IPS-18a (cell line): ENCODE results near the gene COL5A1.
"Not testable (repeated sequence)": the region's sequence is repeated elsewhere in the genome, so short reads cannot be mapped to it uniquely, and the experiment has no call there.

ENCODE experiments used
- H3K27ac ChIP-seq: one replicate; pipeline ENCODE4 v1.5.1; 2013; ENCODE audit warnings: low read length
- H3K27me3 ChIP-seq: one replicate; pipeline ENCODE4 v1.6.1; 2013; ENCODE audit warnings: mild to moderate bottlenecking, low read length; ENCODE audit not compliant: control insufficient read depth, insufficient read depth
- H3K36me3 ChIP-seq: one replicate; pipeline ENCODE4 v1.6.1; 2013; ENCODE audit warnings: low read depth, low read length; ENCODE audit not compliant: control insufficient read depth
- H3K4me1 ChIP-seq: one replicate; pipeline ENCODE4 v1.6.1; 2013; ENCODE audit warnings: low read depth, low read length; ENCODE audit not compliant: control insufficient read depth
- H3K4me3 ChIP-seq: one replicate; pipeline ENCODE4 v1.5.1; 2013; ENCODE audit warnings: low read length
- H3K9ac ChIP-seq: one replicate; pipeline ENCODE4 v1.6.1; 2013; ENCODE audit warnings: mild to moderate bottlenecking, low read length, moderate library complexity
- H3K9me3 ChIP-seq: one replicate; pipeline ENCODE4 v1.6.1; 2013; ENCODE audit warnings: low read depth, low read length; ENCODE audit not compliant: control insufficient read depth

Gene COL5A1

DNA sequence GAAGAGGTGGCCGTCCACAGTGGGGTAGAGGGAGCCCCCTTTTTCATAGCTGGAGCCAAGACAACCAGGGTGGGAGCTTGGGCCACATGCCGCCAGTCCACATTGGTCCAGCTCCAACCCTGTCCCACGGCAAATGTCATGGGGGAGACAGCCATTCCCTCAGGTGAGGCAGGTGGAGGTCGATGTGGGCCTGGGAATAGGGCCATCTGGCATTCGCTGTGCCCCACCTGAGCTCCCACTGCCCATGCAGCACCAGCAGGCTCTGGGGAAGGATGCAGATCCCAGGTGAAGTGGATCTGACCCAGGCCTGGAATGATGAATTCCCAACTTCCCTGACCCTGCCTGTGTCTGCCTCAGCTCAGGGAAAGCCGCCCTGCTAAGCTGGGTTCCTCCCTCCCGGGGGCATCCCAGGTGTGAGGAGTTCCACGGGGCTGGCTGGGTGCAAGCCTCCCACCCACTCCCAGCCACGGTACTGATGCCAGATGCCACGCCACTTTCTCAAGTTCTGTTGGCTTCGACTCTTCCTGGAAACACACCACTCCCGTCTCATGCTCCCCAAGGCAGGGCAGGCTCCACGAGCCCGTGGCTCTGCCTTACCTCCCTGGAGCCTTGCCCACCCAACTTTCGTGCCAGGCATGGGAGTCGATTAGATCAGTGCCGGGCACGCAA is 213.8 kb downstream of the COL5A1 start:
- H3K27ac ChIP-seq, result no peak overlapping the region
- H3K4me1 ChIP-seq, result no peaks in the 10 kb centered on the region
- H3K9ac ChIP-seq, result no peak overlapping the region
- no peaks in the 10 kb centered on the region for H3K36me3 ChIP-seq
- H3K27me3 ChIP-seq, result no peaks in the 10 kb centered on the region
- no peaks in the 10 kb centered on the region for H3K9me3 ChIP-seq
- no peak overlapping the region for H3K4me3 ChIP-seq

DNA sequence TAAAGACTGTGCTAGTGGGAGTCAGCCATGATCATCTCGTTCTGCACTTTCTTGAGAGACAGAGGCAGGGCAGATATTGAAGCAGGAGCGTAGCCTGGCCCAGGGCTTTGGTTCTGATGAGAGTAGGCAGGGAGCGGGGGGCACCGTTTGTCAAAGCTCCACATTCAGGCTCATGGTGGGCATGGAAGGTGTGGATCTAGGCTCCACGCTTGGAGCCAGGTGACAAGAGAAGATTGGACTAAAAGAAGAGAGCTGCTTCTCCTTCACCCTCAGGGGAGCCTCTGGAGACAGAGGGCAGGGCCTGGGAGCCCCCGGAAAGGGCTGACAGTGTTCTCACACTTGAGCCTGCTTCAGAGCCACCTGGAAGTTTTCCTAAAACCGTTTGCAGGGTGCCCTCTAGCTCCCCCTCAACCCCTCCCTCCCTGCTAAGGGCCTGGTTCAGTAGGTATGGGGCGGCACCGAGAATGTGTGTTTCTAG is 214.3 kb downstream of the COL5A1 start:
- Histone ChIP-seq H3K4me3 (no peak overlapping the region), H3K27ac (no peak overlapping the region), H3K27me3 (no peaks in the 10 kb centered on the region), H3K4me1 (no peaks in the 10 kb centered on the region), H3K9me3 (no peaks in the 10 kb centered on the region), H3K36me3 (no peaks in the 10 kb centered on the region), H3K9ac (no peak overlapping the region)

DNA sequence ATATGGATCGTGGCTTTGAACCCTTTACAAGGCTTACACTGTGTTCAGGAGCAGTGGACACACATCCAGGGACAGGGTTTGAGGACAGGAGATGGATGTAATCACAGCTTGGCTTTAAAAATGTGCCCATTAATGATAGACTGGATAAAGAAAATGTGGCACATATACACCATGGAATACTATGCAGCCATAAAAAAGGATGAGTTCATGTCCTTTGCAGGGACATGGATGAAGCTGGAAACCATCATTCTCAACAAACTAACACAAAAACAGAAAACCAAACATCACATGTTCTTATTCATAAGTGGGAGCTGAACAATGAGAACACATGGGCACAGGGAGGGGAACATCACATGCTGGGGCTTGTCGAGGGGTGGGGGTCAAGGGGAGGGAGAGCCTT is 215.8 kb downstream of the COL5A1 start:
- H3K27me3 ChIP-seq, H3K4me3 ChIP-seq, H3K9me3 ChIP-seq, H3K36me3 ChIP-seq, H3K4me1 ChIP-seq, H3K27ac ChIP-seq, H3K9ac ChIP-seq: not testable (repeated sequence)

DNA sequence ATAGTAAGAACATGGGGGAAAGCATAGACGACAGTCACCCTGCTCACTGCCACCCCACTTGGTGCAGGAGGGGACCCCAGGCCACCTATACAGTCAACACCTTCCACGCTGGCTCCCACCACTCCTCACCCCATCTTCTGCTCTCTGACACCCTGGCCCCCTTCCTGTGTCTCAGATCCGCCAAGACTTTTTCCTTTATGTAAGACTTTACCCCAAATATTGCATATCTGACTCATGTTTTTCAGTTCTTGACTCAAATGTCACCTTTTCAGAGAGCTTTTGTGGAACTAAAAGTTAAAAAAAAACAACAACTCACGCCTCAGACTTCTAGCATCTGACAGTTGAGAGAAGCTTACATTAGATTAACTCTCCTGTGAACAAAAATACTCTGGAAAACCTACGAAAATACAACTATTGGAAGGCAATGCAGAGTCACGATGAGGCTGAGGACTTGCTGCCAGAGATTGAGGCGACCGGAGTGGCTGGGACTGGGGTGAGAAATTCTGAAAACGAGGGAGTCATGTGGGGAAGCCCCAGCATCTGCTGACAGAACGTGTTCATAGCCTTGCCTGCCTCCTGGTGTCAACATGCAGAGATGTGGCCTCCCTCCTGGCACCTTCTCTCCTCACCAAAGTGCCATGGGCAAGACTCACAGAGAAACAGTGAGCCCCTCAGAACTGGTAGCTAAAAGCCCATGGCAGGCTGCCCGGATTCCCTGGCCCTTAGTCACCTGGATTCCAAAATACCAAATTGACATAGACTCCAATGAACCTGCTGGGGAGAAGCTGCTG is 216.6 kb downstream of the COL5A1 start:
- Histone ChIP-seq H3K9me3 (no peaks in the 10 kb centered on the region), H3K9ac (no peak overlapping the region), H3K27me3 (no peaks in the 10 kb centered on the region), H3K27ac (no peak overlapping the region), H3K4me1 (no peaks in the 10 kb centered on the region), H3K4me3 (no peak overlapping the region), H3K36me3 (no peaks in the 10 kb centered on the region)

DNA sequence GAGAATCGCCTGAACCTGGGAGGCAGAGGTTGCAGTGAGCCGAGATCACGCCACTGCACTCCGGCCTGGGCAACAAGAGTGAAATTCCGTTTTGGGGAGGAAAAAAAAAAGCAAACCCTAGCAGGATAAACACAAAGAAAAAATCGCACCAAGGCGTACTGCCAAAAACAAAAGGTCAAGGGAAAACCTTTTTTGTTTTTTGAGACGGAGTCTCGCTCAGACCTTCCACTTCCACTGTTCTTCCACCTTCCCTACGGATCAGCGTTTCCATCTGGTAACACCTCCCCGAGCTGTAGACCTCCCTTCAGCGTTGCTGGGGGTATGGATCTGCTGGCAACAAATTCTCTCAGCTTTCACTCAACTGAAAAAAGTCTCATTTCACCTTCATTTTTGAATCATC is 218.9 kb downstream of the COL5A1 start:
- Histone ChIP-seq H3K4me3 (no peak overlapping the region), H3K9ac (no peak overlapping the region), H3K27me3 (no peaks in the 10 kb centered on the region), H3K4me1 (no peaks in the 10 kb centered on the region), H3K9me3 (no peaks in the 10 kb centered on the region), H3K27ac (no peak overlapping the region), H3K36me3 (no peaks in the 10 kb centered on the region)

DNA sequence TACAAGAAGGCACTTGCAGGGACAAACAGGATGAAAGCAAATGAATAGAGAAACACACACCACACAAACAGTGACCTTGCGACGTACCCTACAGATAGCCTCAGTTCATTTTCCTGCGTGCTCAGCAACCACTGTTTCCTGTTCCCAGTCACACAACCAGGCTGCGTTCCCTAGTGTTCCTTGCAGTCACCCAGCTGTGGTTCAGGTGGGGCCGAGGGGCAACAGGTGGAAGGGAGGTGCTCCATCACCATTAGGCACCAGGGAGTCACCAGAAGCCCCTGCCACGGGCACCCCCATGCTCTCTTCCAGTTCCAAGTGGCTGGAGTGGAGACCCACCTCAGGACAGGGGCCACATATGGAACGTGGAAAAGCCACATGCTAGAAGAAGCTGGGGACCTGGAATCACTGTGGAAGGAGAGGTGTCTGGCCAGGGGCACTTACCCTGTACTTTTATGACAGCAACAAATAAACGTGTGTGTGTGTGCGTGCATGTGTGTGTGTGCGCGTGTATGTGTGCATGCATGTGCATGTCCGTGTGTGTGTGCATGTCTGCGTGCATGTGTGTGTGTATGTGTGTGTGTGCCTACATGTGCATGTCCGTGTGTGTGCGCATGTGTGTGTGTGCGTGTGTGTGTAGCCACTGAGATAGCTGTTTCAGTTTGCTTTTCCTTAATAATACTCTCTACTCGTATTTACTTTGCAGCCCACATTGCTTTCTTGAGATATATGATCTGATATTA is 220.2 kb downstream of the COL5A1 start:
- no peak overlapping the region for H3K27ac ChIP-seq
- no peaks in the 10 kb centered on the region for H3K27me3 ChIP-seq
- no peak overlapping the region for H3K9ac ChIP-seq
- H3K9me3 ChIP-seq, result no peaks in the 10 kb centered on the region
- no peaks in the 10 kb centered on the region for H3K36me3 ChIP-seq
- H3K4me1 ChIP-seq, result no peaks in the 10 kb centered on the region
- no peak overlapping the region for H3K4me3 ChIP-seq

DNA sequence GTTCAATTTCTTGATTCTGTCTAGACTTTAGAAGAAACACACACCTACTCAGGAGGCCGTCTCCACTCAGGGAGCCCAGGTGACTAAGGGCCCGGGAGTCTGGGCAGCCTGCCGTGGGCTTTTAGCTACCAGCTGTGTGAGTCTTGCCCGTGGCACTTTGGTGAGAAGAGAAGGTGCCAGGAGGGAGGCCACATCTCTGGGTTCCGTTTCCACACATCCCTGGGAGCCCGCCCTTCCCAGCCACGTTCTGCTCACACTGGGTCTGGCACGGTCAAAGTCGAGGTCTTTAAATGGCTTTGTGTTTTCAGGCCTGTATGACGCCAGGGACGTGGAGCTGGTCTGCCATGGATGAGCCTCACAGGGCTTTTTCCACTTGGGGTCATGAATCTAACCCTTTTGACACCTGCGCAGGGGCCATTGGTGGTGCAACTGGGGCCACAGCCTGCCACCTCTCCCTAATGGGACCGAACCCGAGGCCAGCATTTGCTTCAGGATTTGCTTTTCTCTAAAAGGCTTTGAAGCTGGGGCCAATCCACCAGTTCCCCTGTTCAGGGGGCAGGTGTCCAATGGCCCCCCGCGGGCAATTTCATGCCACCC is 221.8 kb downstream of the COL5A1 start:
- Histone ChIP-seq H3K36me3 (no peaks in the 10 kb centered on the region), H3K9me3 (no peaks in the 10 kb centered on the region), H3K4me3 (no peak overlapping the region), H3K27ac (no peak overlapping the region), H3K27me3 (no peaks in the 10 kb centered on the region), H3K9ac (no peak overlapping the region), H3K4me1 (no peaks in the 10 kb centered on the region)

DNA sequence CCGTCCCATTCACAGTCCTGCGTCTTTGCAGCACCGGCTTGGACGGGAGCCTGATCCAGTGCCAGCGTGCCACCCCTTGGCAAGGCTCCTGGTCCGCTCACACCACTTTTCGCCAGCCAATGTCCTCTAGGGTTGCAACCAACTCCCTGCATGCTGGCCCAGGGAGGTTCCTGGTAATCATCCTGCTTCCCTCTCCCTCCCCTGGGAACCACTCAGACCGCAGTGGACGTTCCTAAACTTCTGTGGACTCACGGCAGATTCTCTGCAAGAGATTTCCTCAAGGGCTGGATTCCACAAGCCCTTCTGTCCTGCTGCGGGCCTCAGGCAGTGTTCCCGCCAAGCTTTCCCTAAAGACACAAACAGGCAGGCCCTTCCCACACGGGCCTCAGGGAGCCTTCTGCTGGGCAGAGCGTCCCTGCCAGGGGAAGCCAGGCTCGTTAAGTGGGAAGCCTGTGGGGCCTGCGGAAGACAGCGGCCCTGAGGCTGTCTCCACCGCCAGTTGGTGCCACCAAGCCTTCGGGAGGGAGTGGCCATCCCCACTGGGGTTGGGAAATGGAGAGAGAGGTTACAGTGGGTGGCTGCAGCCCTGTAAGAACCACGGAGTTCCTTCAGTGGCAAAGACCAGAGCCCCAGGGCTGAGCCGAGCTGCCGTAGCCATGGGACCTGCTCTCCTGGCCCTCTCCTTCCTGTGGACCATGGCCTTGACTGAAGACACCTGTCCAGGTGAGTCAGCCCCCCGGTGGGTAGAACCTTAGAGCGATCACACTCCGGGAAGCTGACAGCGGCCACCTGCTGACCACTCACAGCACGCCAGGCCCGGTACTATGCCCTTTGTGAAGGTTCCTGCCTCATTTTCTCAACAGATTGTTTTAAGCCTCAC is 222.6 kb downstream of the COL5A1 start:
- H3K4me1 ChIP-seq, result no peaks in the 10 kb centered on the region
- H3K36me3 ChIP-seq, result no peaks in the 10 kb centered on the region
- H3K27me3 ChIP-seq, result no peaks in the 10 kb centered on the region
- no peak overlapping the region for H3K9ac ChIP-seq
- no peak overlapping the region for H3K4me3 ChIP-seq
- H3K27ac ChIP-seq, result no peak overlapping the region
- no peaks in the 10 kb centered on the region for H3K9me3 ChIP-seq

DNA sequence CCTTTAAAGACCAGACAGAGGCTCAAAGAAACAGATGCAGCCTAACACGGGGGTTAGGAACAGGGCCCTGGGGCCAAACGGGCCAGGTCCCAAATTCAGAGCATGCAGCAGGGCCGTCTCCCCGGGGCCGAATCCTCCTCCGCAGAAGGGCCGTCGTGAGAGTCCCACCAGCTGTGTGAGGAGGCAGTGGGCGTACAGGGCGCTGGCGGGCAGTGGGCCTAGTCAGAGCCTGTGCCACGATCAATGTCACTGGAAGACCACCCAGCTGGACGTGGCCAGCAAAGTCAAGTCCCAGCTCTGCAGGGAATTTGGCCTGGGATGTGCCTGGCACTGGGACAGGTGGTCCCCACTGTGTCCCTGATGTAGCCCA is 223.2 kb downstream of the COL5A1 start:
- Histone ChIP-seq H3K27me3 (no peaks in the 10 kb centered on the region), H3K4me1 (no peaks in the 10 kb centered on the region), H3K9ac (no peak overlapping the region), H3K36me3 (no peaks in the 10 kb centered on the region), H3K9me3 (no peaks in the 10 kb centered on the region), H3K27ac (no peak overlapping the region), H3K4me3 (no peak overlapping the region)

DNA sequence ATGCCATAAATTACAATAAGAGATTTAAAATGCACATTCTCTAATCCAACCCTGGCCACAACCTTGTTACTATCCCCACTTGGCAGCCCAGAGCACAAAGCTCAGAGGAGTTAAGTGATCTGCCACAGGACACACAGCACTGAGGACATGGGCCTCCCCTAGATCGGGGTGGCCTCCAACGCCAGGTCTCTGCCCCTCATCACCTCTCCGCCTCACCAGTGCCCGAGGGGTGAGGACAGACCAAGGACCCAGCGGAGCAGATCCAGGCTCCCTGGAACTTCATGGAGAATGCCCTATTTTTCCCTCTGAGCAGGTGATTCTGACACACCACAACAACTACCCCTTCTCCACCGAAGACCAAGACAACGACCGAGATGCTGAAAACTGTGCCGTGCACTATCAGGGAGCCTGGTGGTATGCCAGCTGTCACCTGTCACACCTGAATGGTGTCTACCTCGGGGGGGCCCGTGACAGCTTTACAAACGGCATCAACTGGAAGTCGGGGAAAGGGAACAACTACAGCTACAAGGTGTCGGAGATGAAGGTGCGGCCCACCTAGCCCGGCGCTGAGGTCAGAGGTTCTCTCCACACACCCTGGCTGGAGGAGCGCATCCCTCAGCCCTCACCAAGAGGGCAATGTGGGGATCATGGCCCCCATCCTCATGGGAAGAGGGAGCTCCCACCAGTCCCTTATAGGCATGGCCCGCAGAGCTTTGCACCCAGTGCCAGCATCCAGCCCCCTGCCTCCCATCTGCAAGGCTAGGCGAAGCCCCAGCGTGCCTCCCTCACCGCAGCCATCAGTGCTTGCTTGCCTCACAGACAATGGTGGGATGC is 226.5 kb downstream of the COL5A1 start:
- H3K4me3 ChIP-seq, result no peak overlapping the region
- H3K9ac ChIP-seq, result no peak overlapping the region
- H3K36me3 ChIP-seq, result no peaks in the 10 kb centered on the region

More for the DNA sequence above, 226.5 kb downstream of the COL5A1 start:
- no peaks in the 10 kb centered on the region for H3K4me1 ChIP-seq
- no peaks in the 10 kb centered on the region for H3K9me3 ChIP-seq
- no peaks in the 10 kb centered on the region for H3K27me3 ChIP-seq
- no peak overlapping the region for H3K27ac ChIP-seq
